DMS114 treated with DMSO at 0.1 percent for 48 hours (cell line): Measurements from ENCODE around the gene PLOD1.

Experiments used
- DNase-seq: peaks from one replicate; lab custom pipeline; 2025; ENCODE audit not compliant: unreplicated experiment; lab: John Stamatoyannopoulos, UW

The PLOD1 gene

GRCh38 chr1:11977625-11978024 is 43.1 kb downstream of the PLOD1 start:
- DNase-seq = no peak

- no peak for DNase-seq
Measured at GRCh38 chr1:11978301-11978700, 43.8 kb downstream of the PLOD1 start.

GRCh38 chr1:11979028-11979850 is 44.7 kb downstream of the PLOD1 start:
- peak; percentile 54 for DNase-seq

DNA sequence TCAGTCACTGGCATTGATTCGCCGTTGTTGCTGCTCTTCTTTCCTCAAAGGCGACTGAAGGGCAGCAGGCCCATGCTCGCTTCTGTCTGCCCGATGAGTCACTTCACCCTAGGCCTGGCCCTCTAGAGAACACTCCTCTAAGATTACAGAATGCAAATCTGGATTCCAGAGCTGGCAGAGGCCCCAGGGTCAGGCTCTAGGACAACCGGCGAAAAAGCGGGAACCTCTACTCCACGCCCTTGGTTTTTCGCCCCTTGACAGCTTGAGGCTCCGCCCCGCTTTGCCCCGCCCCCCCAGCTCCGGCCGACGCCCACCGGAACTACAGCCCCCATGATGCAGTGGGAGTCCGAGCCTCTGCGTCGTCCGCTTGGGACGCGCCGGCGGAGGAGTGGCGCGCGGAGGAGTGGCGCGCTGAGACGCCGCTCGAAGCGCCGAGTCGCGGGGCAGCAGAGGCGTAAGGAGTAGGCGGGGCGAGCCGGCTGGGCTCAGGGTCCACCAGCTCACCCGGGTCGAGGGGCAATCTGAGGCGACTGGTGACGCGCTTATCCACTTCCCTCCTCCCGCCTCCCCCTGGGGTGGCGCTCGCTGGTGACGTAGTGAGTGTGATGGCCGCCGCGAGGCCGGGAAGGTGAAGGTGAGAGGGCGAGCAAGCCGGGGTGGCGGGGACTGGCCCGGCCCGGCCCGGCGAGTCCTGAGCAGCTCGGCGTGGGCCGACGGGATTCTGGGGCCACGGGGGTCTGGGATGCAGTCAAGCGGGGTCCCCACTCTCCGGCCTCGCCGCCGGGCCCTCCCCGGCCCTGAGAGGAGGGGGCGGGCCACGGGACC is 45.5 kb downstream of the PLOD1 start, which contains the start of gene MFN2:
MFN2 (plus strand) TSS at position 594 of the 825 bp plus-strand sequence. CDS start 8,725 bp downstream, outside the sequence.
- peak; percentile 96 for DNase-seq

GRCh38 chr1:11980676-11980972 is 46.1 kb downstream of the PLOD1 start:
- no peak for DNase-seq

DNA sequence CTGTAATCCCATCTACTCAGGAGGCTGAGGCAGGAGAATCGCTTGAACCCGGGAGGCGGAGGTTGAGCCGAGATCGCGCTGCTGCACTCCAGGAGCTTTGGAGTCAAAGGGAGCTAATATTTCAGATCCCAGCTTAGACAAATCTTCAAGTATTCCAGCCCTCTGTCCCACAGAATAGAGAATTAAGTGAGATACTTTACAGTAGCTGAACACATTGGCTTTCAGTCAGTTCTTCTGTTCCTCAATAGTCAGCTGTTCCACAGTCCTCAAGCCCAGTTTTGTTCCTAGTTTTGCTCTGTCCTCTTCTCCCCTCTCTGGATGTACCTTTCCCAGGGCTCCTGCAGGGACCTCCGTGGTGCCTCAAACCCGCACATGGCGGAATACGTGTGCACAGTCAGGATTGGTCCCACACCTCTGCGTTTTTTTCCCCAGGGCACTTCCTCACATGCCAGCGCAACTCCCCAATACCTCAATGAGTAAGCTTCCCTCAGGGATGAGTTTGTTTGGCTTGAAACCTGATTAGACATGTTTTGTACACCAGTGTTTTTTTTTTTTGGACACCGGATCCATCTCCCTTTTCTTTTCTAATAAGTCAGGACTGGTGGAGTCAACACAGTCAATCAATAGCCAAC is 47.0 kb downstream of the PLOD1 start:
- no peak for DNase-seq

DNA sequence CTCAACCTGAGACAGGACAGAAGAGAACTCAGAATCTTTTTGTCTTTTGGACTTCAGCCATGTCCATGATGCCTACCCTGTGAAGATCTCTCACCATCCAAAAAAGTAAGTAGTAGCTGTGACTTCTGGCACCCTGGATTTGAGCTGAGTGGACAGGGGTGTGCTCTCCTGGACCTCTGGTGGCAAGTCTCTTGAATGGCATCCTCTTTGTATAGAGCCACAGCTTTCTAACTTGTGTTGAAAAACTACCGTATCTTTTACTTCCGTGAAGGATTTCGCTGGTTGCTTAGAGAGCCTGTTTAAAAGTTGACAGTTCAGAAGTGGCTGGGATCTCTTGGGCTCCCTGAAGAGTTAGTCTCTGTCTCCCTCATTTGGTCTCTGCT is 47.5 kb downstream of the PLOD1 start:
- DNase-seq = peak; percentile 47

GRCh38 chr1:11984121-11984520 is 49.6 kb downstream of the PLOD1 start:
- no peak for DNase-seq

- DNase-seq = no peak
Measured at GRCh38 chr1:11984576-11984975, 50.1 kb downstream of the PLOD1 start.

DNA sequence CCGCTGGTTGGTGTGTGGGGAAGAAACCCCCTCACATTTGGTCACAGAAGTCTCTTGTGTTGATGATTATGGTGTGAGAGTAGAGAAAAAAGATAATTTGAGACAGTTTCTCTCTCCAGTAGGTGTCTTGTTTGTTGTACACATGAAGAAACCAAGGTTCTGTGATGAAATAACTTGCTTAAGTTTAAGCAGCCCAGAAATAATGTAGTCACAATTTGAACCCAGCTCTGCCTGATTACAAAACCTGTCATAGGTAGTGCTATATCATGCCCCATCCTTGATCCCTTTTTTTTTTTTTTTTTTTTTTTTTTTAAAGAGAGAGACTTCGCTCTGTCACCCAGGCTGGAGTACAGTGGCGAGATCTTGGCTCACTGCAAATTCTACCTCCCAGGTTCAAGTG is 50.7 kb downstream of the PLOD1 start:
- no peak for DNase-seq

DNA sequence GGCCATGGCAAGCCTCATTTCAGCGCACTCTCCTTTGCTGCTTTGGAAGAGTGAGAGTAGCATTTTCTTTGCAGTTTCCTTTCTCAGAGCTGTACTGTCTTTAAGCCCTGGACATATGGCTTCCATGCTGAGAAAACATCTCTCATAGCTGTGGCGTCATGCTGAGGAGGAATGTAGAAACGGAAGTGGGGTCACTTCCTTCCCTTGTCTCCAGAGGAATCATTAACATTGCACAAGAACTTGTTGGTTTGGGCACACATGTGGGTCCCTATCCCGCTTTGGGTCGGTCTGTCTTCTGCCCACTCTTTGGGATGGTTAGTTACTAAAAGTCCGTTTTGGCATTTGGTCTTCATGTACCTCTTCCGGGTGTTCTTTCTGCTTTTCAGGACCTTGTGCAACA is 51.3 kb downstream of the PLOD1 start:
- DNase-seq = no peak

DNA sequence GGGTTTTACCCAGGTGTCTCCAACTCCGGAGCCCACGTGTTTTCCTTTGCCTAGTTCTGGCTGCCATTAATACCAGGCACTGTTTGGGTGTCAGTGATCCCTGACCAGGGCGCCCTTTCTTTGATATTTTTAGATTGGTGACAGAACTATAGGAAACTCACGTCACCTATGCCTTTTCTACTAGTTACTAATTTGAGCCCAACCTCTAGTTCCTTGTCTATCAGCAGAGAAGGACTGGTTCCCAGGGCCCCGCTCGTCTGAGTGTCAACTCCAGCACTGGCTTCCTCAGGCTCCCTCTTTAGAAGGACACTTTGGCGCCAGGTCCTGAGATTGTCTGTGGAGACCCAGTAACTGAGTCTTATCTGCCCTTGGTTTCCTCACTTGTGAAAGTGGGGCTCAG is 55.2 kb downstream of the PLOD1 start:
- no peak for DNase-seq

DNA sequence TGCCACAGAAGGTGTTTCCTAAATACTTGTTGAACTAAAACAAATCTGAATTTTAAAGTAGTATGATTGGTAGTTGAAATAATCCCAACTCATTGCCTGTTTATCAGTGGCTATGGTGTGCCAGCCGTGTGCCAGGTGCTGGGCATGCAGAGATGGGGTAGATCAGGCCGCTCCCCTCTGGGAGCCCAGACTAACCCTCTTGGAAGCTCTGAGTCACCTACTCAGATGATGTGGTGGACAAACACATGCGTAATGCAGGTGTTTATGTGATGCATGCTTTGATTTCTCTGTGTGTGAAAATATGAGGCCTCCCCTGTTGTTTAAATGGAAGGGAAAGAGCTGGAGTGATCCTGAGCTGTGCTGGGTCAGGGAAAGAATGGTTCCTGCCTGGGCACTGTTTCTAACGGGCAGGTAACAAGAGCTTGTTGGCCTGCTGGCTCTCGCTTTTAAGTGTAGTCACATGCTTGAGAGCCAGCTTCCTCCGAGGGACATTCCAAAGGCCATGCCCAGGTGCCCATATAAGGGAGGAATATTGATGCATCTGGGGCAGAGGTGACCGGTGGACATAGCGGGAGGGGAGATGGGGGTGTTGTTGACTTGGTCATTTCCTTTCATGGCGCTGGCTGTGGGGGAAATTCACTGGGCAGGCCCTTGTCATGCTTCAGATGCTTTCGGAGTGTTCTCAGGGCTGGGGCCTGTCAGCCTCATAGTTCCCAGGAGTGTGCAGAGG is 56.0 kb downstream of the PLOD1 start:
- no peak for DNase-seq

DNA sequence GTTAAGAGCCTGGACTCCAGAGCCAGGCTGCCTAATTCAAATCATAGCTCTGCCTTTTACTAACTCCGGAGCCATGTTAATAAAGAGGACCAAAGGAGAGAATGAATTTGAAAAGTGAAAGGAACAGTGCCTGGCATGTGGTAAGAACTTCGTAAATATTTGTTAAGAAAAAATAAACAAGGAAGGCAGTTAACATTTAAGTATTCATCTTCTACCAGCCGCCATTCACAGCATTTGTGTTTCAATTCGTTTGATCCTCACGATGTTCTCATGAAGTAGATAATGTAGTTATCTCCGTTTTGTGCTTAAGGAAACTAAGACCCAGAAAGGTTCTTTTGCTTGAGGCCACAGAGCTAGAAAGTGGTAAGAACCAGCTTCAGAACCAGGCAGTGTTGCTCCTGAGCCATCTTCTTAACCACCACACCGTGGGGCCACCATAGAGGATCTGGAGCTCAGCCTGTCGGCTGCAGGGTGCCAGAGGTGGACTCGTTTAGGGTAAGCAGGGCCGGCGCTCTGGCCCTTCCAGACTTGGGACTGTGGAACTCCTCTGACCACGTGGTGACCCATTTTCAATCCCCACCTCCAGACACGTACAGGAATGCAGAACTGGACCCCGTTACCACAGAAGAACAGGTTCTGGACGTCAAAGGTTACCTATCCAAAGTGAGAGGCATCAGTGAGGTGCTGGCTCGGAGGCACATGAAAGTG is 57.6 kb downstream of the PLOD1 start:
- DNase-seq = no peak

DNA sequence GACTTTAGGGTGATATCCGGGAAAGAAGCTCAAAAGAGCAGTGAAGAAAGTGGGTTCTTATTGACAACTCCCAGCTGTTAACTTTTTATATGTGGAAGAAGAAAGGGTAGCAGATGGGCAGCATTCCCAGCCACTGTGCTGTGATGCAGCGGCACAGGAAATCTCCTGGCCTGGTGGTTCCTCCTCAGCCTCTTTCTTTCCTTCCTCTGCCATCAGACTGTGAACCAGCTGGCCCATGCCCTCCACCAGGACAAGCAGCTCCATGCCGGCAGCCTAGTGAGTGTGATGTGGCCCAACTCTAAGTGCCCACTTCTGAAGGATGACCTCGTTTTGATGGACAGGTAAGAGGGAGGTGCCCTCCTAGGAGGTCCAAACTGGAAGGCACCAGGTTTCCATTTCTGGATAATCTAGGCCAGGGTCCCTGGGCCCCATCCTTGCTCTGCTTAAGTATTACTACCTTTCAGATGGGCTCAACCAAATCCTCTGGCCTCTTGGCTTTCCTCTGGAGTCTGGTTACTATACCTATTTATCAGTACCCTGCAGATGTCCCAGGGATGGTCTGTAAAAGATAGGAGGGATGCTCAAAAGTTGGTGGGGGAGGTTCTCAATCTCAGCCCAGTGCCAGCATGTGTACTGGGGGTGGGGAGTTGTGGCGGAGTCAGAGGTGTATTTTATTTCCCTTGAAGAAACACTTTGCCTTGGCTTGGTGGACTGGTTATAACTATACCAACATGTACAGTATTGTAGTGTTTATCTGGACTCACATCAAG is 62.7 kb downstream of the PLOD1 start:
- DNase-seq = no peak

DNA sequence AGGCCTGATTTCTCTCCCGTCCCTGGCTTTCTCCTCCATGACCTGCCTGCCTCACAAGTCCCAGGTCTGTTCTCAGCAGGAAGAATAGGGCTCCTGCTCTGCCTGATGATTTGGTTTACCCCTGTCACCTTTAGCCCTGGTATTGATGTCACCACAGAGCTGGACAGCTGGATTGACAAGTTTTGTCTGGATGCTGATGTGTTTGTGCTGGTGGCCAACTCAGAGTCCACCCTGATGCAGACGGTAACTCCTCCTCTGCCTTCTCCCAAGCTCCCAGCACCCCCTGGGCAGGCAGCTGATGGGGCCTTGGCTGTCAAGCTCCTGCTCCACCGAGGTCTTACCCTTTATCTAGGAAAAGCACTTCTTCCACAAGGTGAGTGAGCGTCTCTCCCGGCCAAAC is 64.1 kb downstream of the PLOD1 start:
- DNase-seq = no peak

DNA sequence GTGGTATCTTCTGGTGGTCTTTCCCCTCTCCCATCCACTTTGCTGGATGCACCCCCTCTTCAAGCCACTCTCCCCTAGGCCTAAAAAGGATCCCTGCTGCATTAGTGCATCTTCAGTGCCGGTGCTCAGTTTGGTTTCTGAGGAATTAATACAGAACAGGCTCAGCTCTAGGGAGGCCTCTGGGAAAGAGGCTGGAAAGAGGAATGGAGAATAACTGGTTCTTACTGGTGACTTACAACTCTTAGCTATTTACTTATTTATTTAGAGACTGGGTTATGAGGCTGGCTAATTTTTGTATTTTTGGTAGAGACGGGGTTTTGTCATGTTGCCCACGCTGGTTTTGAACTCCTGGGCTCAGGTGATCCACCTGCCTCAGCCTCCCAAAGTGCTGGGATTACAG is 64.7 kb downstream of the PLOD1 start:
- DNase-seq = no peak

DNA sequence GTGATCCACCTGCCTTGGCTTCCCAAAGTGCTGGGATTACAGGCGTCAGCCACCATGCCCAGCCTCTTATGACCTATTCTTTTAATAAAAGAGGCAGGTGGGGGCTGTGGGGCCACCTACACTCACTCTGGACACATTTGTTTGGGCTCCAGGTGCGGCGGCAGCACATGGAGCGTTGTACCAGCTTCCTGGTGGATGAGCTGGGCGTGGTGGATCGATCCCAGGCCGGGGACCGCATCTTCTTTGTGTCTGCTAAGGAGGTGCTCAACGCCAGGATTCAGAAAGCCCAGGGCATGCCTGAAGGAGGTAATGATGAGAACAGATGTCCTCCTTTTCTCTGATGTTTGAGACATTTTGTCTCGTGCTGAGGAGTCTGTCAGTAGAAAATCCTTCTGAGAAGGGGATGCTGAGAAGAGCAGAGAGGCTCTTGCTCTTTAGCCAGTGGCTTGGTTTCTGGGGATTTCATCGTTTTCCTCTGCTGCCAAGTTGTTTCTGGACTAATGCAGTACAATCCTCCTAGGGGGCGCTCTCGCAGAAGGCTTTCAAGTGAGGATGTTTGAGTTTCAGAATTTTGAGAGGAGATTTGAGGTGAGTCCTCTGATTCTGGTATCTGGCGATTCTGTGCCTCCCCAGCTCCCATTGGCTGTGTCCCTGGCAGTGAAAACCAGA is 66.9 kb downstream of the PLOD1 start:
- DNase-seq = peak; percentile 8

DNA sequence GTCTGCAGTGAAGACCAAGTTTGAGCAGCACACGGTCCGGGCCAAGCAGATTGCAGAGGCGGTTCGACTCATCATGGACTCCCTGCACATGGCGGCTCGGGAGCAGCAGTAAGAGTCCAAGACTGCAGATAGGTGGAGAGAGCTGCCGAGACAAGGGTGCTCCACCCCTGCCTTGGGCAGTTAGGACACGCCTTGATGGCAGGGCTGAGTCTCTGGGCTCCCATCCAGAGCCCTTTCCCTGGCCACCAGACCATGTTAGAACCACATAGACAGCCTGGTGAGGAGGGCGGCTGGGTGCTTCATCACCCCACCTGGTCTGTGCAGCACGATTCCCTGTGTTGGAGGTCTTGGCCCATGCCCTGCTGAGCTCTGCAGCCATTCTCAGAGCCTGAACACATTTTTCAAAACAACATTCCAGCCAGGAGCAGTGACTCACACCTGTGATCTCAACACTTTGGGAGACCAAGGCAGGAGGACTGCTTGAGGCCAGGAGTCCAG is 67.5 kb downstream of the PLOD1 start:
- no peak for DNase-seq
